ENCODE data around the gene AFF3.

Gene AFF3

GRCh38 chr2:99851089-99851488 is 291.3 kb downstream of the AFF3 start:
- DNase-seq, result peak in 1 of 3 donors; percentile 25

- no peak for DNase-seq
Measured at GRCh38 chr2:99850084-99850710, 292.2 kb downstream of the AFF3 start.

GRCh38 chr2:99846462-99847107 is 295.8 kb downstream of the AFF3 start:
- DNase-seq, result no peak

GRCh38 chr2:99845296-99845695 is 297.1 kb downstream of the AFF3 start:
- DNase-seq, result no peak

- no peak for DNase-seq
Measured at GRCh38 chr2:99842451-99842850, 299.9 kb downstream of the AFF3 start.

GRCh38 chr2:99841749-99842148 is 300.6 kb downstream of the AFF3 start:
- DNase-seq, result peak; percentile 49 to 68 (median 63)

- no peak for DNase-seq
Measured at GRCh38 chr2:99840831-99841230, 301.6 kb downstream of the AFF3 start.

- no peak for DNase-seq
Measured at GRCh38 chr2:99836690-99837605, 305.4 kb downstream of the AFF3 start.

- DNase-seq, result no peak
Measured at GRCh38 chr2:99834426-99834825, 308.0 kb downstream of the AFF3 start.

- no peak for DNase-seq
Measured at GRCh38 chr2:99833586-99834201, 308.7 kb downstream of the AFF3 start.

GRCh38 chr2:99832926-99833325 is 309.5 kb downstream of the AFF3 start:
- DNase-seq, result no peak

- DNase-seq, result no peak
Measured at GRCh38 chr2:99831772-99832171, 310.6 kb downstream of the AFF3 start.

- DNase-seq, result peak; percentile 47 to 63 (median 53)
Measured at GRCh38 chr2:99827296-99827999, 314.9 kb downstream of the AFF3 start.

GRCh38 chr2:99825630-99826029 is 316.8 kb downstream of the AFF3 start:
- no peak for DNase-seq

- DNase-seq, result peak in 1 of 3 donors; percentile 15
Measured at GRCh38 chr2:99824758-99825157, 317.6 kb downstream of the AFF3 start.

- no peak for DNase-seq
Measured at GRCh38 chr2:99822474-99823207, 319.7 kb downstream of the AFF3 start.

GRCh38 chr2:99821984-99822383 is 320.4 kb downstream of the AFF3 start:
- DNase-seq, result no peak

GRCh38 chr2:99821572-99821971 is 320.8 kb downstream of the AFF3 start:
- DNase-seq, result peak; percentile 39 to 60 (median 51)

GRCh38 chr2:99821039-99821438 is 321.4 kb downstream of the AFF3 start:
- DNase-seq, result peak; percentile 24 to 43 (median 39)

GRCh38 chr2:99819766-99820165 is 322.6 kb downstream of the AFF3 start:
- no peak for DNase-seq

GRCh38 chr2:99818842-99819241 is 323.5 kb downstream of the AFF3 start:
- no peak for DNase-seq

- no peak for DNase-seq
Measured at GRCh38 chr2:99816908-99817307, 325.5 kb downstream of the AFF3 start.

All from suppressor macrophage treated with lipopolysaccharide for 1 hour (primary cell).